ENCODE measurements around the gene PRAMEF20.
"Not testable (repeated sequence)": the region's sequence is repeated elsewhere in the genome, so short reads cannot be mapped to it uniquely, and the experiment has no call there.

The PRAMEF20 gene

DNA sequence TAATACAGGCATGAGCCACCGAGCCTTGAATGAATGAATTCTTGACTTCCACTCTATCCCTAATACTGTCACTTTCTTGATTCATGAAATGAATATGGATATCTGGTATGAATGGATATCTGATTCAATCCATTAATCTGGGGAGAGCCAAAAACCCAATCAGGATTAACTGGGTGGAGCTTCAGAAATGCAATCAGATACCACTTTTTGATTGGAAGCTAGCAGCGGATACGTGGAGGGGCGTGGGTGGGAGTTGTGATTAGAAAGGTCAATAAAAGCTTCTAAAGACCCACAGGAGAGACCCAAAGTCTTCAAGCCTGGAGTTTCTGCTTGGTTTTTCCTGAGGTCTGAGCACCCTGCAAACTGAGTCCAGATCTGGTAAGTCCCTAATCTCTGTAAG is at the start of gene PRAMEF20:
PRAMEF20 (plus strand) TSS at position 301 of the 400 bp plus-strand sequence. CDS start 5,905 bp downstream, outside the sequence.
- DNase-seq, result not testable (repeated sequence)

DNA sequence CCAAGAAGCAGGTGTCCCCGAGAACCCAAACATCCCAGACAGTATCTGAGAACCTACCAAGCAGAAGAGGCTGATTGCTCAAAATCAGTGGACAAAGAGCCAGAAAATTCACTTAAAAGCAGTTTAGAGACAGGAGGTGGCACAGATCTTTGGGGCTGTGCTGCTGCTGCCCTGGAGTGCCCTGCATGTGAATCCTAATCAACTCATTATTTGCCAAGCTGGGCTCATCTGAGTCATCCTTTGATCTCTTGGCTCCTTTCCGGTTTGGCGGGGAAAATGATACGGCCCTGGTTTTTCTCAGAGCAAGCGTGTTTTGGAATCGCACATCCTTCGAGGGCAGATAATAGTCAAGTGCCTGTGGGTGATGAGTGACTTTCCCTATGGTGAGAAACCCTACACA is 47.9 kb upstream of the PRAMEF20 start:
- not testable (repeated sequence) for DNase-seq

GRCh38 chr1:13364928-13365327 is 45.3 kb upstream of the PRAMEF20 start:
- DNase-seq, result not testable (repeated sequence)

DNA sequence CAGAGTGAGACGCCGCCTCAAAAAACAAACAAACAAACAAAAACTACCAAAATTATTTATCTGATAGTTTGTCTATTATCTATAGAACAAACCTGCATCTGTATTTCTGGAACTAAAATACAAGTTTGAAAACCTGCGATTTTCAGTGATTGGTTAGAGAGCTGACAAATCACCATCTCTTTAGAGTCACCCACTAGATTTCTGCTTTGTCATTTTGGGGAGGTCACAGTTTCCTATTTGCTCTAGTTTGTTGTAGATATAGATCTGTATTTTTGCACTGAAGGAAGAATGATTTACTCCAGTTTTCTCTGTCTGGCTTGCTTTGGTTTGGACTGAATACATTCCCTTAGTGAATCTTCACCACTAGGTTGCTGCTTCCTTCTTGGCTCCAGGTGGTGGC is 43.7 kb upstream of the PRAMEF20 start:
- not testable (repeated sequence) for DNase-seq

GRCh38 chr1:13368544-13368943 is 41.7 kb upstream of the PRAMEF20 start:
- DNase-seq, result not testable (repeated sequence)

DNA sequence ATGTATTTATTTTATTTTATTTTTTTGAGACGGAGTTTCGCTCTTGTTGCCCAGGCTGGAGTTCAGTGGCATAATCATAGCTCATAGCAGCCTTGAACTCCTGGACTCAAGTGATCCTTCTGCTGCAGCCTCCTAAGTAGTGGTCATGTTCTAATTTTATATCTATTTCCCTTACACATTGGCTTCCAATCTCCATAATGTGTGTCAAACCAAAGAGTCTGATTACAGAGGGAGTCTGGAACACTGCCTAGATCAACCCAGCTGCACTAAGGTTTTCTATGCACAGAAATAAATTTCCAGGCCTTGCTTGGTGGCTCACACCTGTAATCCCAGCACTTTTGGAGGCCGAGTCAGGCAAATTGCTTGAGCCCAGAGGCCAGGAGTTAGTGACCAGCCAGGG is 31.3 kb upstream of the PRAMEF20 start:
- not testable (repeated sequence) for DNase-seq

- DNase-seq, result not testable (repeated sequence)
These were observed 29.9 kb upstream of the PRAMEF20 start for GRCh38 chr1:13380380-13380779.

DNA sequence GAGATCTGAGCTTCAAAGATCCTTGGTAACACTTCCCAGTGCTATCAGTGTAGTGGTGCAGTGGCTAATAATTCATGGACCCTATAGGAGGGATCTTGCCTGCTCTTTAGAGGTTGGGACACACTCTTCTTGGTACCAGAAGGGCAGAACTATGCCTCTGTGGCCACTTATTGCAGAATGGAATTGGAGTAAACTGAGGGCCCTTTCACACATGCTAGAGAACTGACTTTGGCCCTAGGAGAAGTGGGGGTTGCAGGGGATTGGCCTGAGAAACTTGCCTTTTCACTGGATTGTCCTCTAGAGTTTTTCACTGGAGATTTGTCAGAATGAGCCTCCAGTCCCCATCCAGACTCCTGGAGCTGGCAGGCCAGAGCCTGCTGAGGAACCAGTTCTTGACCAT is 20.9 kb upstream of the PRAMEF20 start, which contains the start of gene PRAMEF17:
PRAMEF17 (plus strand) TSS at position 301 of the 400 bp plus-strand sequence; CDS start at position 327, 26 bp downstream.
- DNase-seq, result not testable (repeated sequence)

GRCh38 chr1:13393004-13393403 is 17.2 kb upstream of the PRAMEF20 start:
- DNase-seq, result not testable (repeated sequence)

GRCh38 chr1:13394761-13395160 is 15.5 kb upstream of the PRAMEF20 start:
- not testable (repeated sequence) for DNase-seq

GRCh38 chr1:13395311-13395710 is 14.9 kb upstream of the PRAMEF20 start:
- DNase-seq, result not testable (repeated sequence)

- DNase-seq, result no peak
These were observed 2.4 kb upstream of the PRAMEF20 start for GRCh38 chr1:13407811-13408210.

DNA sequence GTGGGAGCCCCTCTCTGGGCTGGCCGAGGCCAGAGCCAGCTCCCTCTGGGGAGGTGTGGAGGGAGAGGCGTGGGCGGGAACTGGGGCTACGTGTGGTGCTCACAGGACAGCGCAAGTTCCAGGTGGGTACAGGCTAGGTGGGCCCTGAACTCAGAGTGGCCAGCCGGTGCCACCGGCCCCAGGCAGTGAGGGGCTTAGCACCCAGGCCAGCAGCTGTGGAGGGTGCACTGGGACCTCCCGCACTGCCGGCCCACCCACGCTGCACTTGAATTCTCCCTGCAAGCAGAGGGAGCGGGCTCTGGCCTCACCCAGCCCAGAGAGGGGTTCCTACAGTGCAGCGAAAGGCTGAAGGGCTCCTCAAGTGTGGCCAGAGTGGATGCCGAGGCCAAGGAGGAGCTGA is 20.2 kb downstream of the PRAMEF20 start:
- DNase-seq, result no peak

- no peak for DNase-seq
These were observed 22.0 kb downstream of the PRAMEF20 start for GRCh38 chr1:13432251-13432650.

GRCh38 chr1:13433694-13434358 is 23.6 kb downstream of the PRAMEF20 start:
- not testable (repeated sequence) for DNase-seq

GRCh38 chr1:13435458-13435857 is 25.2 kb downstream of the PRAMEF20 start:
- DNase-seq, result no peak

- DNase-seq, result not testable (repeated sequence)
These were observed 29.0 kb downstream of the PRAMEF20 start for GRCh38 chr1:13439104-13439783.

- DNase-seq, result no peak
These were observed 33.2 kb downstream of the PRAMEF20 start for GRCh38 chr1:13443335-13443979.

GRCh38 chr1:13450204-13450603 is 40.0 kb downstream of the PRAMEF20 start:
- no peak for DNase-seq

DNA sequence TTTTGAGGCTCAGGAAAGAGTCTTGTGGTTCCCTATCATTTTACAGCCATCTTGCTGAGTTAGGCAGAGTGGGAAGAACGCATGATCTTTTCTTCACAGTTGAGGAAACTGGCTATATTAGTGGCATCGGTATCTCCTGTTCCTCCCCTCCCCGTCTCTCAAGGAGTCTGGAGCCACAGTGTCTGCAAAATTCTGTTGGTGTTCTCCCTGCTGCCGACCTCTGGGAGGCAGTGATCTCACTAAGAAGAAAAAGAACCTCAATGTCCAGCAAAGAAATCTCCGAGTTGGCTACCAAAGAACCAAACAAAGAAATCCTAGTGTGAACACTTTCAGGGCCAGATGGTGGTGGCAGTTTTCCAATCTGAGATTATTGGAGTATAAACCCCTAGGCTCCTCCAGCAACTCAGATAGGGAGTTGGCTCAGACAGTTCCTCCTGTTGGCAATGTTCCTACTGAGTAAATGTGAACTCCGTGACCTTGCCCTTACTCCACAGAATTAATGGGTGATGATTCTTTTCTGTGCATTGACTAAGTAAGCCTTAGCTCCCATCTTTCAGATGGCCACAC is 41.2 kb downstream of the PRAMEF20 start:
- no peak for DNase-seq

DNA sequence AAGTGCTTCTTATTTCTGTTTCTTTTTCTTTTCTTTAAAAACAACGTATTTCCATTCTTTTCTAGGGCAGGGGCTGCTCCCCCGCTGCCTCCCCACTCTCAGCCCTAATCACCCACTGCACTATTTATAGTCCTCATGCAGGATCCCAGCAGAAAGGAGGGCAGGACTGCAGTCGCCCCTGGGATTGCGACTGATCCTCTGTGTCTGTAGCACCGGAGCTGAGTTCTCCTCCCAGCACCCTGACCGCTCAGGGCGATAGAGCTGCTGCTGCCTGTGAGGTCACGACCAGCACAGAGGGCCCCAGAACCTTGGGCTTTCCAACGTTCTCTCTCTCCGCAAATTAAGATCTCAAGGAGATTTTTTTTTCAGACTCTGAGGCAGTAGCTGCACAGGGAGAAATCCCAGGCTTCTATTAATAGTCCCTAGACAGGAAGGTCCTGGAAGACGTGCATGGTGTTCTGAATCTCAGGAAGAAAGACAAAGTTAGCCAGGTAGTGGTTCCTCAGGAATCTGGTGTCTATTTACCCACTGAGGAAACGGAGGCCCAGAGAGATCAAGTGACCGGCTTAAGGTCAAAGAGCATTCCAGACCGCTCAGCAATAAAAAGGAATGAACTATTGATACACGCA is 46.8 kb downstream of the PRAMEF20 start:
- DNase-seq, result no peak

DNA sequence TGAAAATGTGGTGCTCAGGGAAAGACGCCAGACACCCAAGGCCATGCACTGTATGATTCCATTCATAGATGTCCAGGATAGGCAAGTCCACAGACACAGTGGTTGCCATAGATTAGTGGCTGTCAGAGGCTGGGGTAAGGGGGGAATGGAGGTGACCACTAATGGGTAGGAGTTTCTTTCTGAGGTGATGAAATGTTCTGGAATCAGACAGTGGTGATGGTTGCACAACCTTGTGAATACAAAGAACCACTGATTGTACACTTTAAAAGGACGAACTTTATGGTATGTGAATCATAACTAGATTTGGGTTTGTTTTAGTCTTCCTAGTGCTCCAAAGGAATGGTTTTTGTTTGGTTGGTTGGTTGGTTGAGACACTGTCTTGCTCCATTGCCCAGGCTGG is 51.7 kb downstream of the PRAMEF20 start:
- no peak for DNase-seq

GRCh38 chr1:13462682-13463081 is 52.4 kb downstream of the PRAMEF20 start:
- DNase-seq, result no peak

Measured in CD4-positive, alpha-beta T cell treated with Interleukin-21 for 1 hour (primary cell).